Epithelial cell of esophagus (primary cell): ENCODE data around the gene PARP15.

ENCODE experiments used
- DNase-seq: peaks from one replicate; pipeline ENCODE4 v3.0.0; 2010; ENCODE audit warnings: low read depth
- H3K4me3 ChIP-seq: 2 replicates; pipeline ENCODE4 v1.5.1; 2011; ENCODE audit warnings: mild to moderate bottlenecking, low read length, control low read depth
- CTCF ChIP-seq: IDR thresholded peaks from 2 replicates; pipeline ENCODE4 v1.5.1; 2011; ENCODE audit warnings: low read depth, mild to moderate bottlenecking, low read length, control low read depth, inconsistent platforms; ENCODE audit not compliant: insufficient read depth; ENCODE audit errors: missing control alignments

The PARP15 gene

GRCh38 chr3:122577409-122578031, at the start of gene PARP15:
Gene PARP15 (plus strand): TSS chr3:122577650. CDS start chr3:122577668, 18 bp downstream.
- H3K4me3 ChIP-seq, result peak within 1 kb of the TSS; percentile 31
- no peak for DNase-seq
- no peak for TF ChIP-seq CTCF

GRCh38 chr3:122530164-122530563, 47.3 kb upstream of the PARP15 start:
- no peak for TF ChIP-seq CTCF
- H3K4me3 ChIP-seq, result no peak overlapping the region
- no peak for DNase-seq

GRCh38 chr3:122533480-122533879, 44.0 kb upstream of the PARP15 start:
- TF ChIP-seq CTCF, result no peak
- DNase-seq, result no peak
- H3K4me3 ChIP-seq, result no peak overlapping the region

GRCh38 chr3:122533931-122534334, 43.5 kb upstream of the PARP15 start:
- H3K4me3 ChIP-seq, result no peak overlapping the region
- peak; percentile 97 for DNase-seq
- no peak for TF ChIP-seq CTCF

- DNase-seq, result no peak
- TF ChIP-seq CTCF, result no peak
- H3K4me3 ChIP-seq, result no peak overlapping the region
Measured at GRCh38 chr3:122535964-122536631, 41.4 kb upstream of the PARP15 start.

- no peak for DNase-seq
- TF ChIP-seq CTCF, result no peak
- no peak overlapping the region for H3K4me3 ChIP-seq
Measured at GRCh38 chr3:122536632-122537001, 40.8 kb upstream of the PARP15 start.
